IPS-NIHi7 (cell line): ENCODE data around the gene HSFX1.

Experiments used
- DNase-seq: peaks from one replicate; pipeline ENCODE4 v3.0.0; 2012; ENCODE audit warnings: mixed read lengths; ENCODE audit errors: extremely low spot score

The HSFX1 gene

GRCh38 chrX:149804102-149804501 lies 30.2 kb downstream of the HSFX1 start:
- DNase-seq: no peak

GRCh38 chrX:149807747-149808458 lies 34.0 kb downstream of the HSFX1 start:
- no peak for DNase-seq

GRCh38 chrX:149818652-149819051 lies 44.8 kb downstream of the HSFX1 start:
- DNase-seq: no peak

GRCh38 chrX:149819371-149819770 lies 45.5 kb downstream of the HSFX1 start:
- no peak for DNase-seq

GRCh38 chrX:149825424-149825823 lies 51.6 kb downstream of the HSFX1 start:
- DNase-seq: no peak
